Stimulated activated CD8-positive, alpha-beta memory T cell treated with anti-CD3 and anti-CD28 coated beads, Interleukin-2, amount 100 ng/mL, for 1 hour (primary cell): ENCODE results near the gene OTUD5.

ENCODE experiments used
- DNase-seq, 2 donors: peaks; one replicate each; pipeline ENCODE4 v3.0.0-alpha.2; 2020; ENCODE audit warnings: low read depth in 2 of 2

Gene OTUD5

GRCh38 chrX:48937054-48937907 lies 20.1 kb downstream of the OTUD5 start:
- peak; percentile 76 to 80 for DNase-seq

DNA sequence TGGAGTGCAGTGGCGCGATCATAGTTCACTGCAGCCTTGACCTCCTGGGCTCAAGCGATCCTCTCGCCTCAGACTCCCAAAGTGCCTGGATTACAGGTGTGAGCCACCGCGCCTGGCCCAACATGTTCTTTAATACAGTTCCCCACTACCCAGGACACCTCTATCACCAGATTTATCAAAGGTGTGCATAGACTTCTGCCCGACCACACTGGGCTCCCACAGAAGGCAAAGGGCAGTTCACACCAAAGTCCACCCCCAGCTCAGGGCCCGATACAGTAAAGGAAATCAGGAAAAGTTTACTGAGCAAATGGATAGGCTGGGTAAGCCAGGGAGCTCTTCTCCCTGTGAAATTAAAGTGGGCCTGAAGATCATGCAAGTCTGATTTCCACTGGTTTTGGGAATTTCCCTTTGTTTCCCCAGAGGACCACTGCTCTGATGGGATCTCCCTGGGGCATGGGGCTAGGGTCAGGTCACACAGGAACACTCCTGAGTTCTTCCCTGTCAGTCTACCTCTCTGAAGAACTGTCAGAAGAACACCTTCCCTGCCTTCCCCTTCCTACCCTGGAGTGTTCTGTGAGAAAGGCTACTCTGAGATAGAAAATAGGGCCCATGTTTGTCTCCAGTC lies 20.9 kb downstream of the OTUD5 start:
- DNase-seq, result no peak

DNA sequence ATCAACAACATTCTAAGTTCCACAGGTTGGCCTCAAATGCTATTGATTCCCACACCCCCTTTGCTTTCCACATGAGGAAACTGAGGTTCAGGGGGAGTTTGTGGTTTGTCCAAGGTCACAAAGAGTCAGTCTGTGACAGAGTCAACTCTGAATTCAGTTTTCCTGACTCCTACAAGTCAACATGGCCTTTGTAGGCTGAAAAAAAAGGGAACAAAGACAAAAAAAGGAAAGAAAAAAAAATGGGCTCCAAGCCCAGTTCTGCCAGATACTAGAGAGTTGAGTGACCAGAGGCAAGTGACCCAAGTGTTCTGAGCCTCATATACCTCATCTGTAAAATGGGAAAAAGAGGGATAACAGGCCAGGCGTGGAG lies 22.1 kb downstream of the OTUD5 start:
- no peak for DNase-seq

DNA sequence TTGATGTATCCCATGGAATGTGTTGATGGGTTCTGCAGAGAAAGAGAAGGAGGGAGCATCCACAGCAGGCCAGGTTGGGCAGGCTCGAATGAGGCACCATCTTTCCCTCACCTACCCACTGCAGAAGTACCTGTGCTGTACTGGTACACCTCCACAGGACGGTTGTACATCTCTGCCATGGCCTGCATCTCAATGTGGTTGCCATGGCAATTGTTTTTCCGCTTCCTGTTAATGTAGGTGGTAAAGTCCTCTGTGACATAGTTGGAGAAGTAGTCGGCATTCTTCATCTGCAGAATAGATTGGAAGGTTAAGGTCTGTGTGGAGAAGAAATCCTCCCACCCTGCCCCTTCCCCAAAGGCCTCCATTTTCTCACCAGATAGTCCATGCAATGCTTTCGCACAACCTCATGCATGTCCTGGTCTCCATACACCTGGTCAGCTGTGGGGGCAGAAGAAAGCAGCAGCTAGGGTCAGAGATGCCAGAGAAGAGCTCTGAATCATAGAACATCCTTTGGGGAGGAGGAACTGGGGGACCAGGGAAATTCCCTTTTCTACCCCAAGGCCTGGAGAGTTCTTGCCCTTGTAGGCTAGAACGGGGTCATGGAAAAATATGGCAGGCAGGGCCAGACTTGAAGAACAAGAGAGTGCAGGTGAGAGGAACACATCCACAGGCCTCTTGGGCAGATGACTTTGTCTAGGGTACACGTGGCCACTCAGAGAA lies 22.7 kb downstream of the OTUD5 start:
- no peak for DNase-seq

- no peak for DNase-seq
These were observed 23.6 kb downstream of the OTUD5 start for GRCh38 chrX:48933757-48934156.

- DNase-seq, result no peak
These were observed 29.5 kb downstream of the OTUD5 start for GRCh38 chrX:48927736-48928382.

GRCh38 chrX:48927123-48927522 lies 30.3 kb downstream of the OTUD5 start:
- no peak for DNase-seq

GRCh38 chrX:48924270-48924669 lies 33.1 kb downstream of the OTUD5 start:
- no peak for DNase-seq

DNA sequence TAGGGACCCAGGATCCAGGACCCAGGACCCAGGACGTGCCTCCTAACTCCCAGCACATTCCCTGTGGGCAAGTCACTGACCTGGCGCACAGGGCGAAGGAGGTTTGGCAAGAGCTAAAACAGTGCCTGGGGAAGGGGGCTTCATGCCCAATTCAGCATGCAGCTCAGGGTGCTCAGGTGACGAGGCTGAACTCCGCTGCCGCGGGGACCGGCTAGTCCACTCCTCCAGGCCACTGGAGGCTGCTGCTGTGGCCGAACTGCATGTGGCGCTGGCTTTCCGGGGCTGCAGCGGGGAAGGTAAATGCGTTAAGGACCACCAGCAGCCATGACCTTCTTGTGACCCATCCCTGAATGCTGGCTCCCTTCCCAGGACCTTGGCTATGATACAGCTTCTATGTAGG lies 33.6 kb downstream of the OTUD5 start:
- DNase-seq, result no peak

GRCh38 chrX:48920718-48921104 lies 36.7 kb downstream of the OTUD5 start:
- no peak for DNase-seq

DNA sequence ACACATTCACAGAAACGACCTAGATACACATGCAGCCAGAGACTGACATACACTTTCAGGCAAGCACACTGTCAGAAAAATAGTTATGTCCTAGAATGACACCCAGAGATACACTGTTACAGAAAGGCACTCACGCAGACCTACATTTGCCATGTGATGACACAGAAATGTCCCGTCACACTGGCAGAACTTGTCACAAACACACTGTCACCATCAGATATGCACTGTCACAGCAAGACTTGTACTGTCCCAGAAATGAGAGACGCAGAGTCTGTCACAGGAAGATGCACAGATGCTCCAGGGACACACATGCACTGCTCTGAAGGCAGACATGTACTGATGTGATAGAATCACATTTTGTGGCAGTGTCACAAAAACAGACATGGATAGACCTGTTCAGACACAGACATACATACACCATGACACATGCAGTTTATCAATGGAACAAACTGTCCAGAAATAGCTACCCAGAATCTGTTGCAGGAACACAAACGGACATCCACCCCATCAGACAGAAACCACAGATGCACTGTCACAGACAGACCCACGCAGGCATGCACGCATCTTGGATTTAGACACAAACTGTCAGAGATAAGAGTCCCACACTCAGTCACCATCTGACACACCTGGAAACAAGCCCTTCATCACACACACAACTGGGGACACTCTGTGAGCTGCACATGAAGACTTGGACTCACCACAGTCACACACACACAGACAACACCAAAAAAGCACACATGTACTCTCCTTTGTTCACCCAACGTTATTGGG lies 37.3 kb downstream of the OTUD5 start:
- no peak for DNase-seq

GRCh38 chrX:48919360-48919841 lies 38.0 kb downstream of the OTUD5 start:
- DNase-seq, result no peak

- DNase-seq, result peak; percentile 80 to 84
These were observed 38.6 kb downstream of the OTUD5 start, which contains the start of gene PIM2 for GRCh38 chrX:48918643-48919340. Gene PIM2, minus strand, starts transcription at chrX:48919024. Its CDS starts 190 bp downstream, at chrX:48918834.

DNA sequence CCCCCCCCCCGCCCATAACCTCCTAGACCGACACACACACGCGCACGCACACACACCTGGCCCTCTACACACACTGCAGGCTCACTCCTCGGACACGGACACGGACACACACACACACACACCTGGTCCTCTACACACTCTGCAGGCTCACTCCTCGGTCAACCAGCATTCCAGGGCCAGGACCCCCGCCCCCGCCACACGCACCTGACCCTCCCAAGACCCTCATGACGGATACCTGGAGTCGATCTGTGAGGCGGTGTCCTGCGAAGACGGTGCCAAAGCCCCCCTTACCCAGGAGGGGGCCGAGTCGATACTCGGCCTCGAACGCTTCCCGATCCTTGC lies 39.1 kb downstream of the OTUD5 start:
- DNase-seq, result no peak

GRCh38 chrX:48917139-48918001 lies 40.0 kb downstream of the OTUD5 start:
- DNase-seq, result peak; percentile 73 to 74

DNA sequence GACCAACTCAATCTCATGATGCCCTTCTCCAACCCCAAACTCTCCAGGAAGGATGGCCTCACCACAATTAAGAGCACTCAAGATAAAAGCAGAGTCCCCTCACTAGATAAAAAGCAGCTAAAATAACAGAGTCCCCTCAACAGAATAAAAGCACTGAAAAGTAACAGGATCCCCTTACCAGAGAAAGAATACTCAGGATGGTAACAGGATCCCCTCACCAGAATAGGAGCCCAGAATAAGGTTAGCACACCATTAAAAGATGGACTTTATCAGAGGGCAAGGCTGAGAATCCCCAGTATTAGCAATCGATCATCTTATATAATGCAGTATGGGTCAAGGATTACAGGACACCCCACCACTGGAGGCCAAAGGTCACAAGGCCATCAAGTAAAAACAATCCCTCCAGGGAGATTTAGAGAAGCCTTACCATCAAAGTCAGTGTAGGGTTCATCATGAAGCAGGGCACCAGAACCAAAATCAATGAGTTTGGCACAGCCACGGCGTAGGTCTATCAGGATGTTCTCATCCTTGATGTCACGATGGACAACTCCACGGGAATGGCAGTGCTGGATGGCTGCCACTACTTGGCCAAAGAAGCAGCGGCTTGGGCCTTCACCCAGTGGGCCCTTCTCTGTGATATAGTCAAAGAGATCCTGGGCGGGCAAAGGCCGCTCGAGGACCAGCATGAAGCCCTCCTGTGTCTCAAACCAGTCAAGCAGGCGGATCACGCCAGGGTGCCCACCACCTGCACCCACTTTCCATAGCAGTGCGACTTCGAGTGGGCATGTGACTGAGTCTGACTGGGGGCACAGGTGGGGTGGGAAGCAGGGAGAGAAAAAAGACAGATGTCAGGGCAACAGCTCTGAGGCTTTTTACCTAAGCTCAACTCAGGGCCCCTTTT lies 42.6 kb downstream of the OTUD5 start:
- no peak for DNase-seq

DNA sequence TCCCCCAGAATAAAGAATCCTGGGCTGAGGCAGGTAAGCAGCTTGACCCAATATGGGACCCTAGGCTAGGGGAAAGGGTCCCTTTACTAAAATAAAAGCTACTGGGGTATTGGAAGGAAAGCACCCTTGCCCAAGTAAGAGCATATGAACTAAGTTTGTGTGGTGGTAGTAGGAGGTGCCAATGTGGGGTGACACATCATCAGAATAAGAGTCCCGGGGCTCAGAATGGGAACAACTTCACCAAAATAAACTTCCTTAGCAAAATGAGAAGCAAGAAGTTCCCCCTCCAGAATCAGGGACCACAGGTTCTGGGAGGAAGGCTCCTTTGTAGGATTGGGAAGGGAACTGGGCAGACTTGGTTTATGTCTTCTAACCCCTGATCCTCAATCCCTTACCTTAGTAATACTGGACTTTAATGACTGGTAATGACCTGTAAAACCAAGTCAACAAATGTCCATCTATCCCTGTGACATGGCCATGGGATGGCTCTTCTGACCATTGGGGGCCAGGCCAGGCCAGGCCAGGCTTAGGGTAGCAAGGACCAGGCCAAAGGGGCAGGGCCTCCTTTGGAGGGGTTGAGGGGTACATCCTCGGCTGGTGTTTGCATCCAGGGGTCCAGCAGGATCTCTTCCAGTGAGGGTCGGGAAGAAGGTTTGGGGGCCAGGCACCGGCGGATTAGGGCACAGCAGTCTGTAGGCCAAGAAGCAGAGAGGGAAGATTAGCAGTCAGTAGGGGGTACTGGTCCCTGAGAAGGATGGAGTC lies 43.6 kb downstream of the OTUD5 start:
- no peak for DNase-seq
